A549 treated with Hydrocortisone at 1 μM for 4 hours (cell line): Measurements from ENCODE around the gene MUCL1. TPM values are rescaled to one million over a fixed set of nuclear protein-coding genes. Genes with fewer than 3 reads are reported as not detected.

Experiments used
- total RNA-seq: library from RNA; stranded (reverse); fragments of 200-300 nt; extraction: Qiagen RNA extraction; gene quantifications from 5 replicates; pipeline ENCODE4 v1.2.3, GENCODE V29; 2022

Gene MUCL1
- not detected in 5 replicates for total RNA-seq

GRCh38 chr12:54853933-54854538 lies at the start of gene MUCL1:
MUCL1 (plus strand) TSS chr12:54854516; CDS start chr12:54854583, 67 bp downstream.

Other genes starting within 250 kb of the MUCL1 start
- not detected in 5 replicates for gene LACRT, start 219.6 kb upstream of the MUCL1 start, total RNA-seq
- gene DCD, start 206.2 kb upstream of the MUCL1 start, total RNA-seq: not detected in 5 replicates
- gene TESPA1, start 130.2 kb downstream of the MUCL1 start, total RNA-seq: not detected in 5 replicates
- gene NEUROD4, start 165.5 kb downstream of the MUCL1 start, total RNA-seq: not detected in 5 replicates